GM12872 (cell line): Measurements from ENCODE around the gene RIPOR2.

Experiments used
- TF ChIP-seq, protein P1 (sequence below): IDR thresholded peaks from 3 replicates; pipeline ENCODE4 v1.5.1; 2011; ENCODE audit warnings: low read depth, mild to moderate bottlenecking, low read length, moderate library complexity; ENCODE audit not compliant: insufficient read depth

Gene RIPOR2

DNA sequence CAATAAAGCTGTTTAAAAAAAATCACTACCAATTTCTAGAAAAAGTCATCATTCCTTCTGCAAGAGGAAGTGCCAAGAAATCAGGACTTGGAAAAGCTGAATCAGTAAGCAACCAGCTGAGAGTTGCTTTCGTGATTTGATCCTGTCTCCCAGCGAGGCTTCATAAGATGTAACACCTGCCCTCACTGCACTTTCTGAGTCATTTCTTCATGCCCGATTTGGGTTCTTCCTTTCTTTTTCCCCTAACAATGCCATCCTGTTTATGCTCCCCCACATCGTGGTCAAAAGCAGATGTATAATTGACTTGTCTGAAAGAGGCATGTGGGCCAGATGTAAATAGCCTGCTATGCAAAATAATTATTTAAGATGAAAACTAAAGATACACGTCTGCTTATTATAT, 52.1 kb downstream of the RIPOR2 start:
- TF ChIP-seq, protein P1, sequence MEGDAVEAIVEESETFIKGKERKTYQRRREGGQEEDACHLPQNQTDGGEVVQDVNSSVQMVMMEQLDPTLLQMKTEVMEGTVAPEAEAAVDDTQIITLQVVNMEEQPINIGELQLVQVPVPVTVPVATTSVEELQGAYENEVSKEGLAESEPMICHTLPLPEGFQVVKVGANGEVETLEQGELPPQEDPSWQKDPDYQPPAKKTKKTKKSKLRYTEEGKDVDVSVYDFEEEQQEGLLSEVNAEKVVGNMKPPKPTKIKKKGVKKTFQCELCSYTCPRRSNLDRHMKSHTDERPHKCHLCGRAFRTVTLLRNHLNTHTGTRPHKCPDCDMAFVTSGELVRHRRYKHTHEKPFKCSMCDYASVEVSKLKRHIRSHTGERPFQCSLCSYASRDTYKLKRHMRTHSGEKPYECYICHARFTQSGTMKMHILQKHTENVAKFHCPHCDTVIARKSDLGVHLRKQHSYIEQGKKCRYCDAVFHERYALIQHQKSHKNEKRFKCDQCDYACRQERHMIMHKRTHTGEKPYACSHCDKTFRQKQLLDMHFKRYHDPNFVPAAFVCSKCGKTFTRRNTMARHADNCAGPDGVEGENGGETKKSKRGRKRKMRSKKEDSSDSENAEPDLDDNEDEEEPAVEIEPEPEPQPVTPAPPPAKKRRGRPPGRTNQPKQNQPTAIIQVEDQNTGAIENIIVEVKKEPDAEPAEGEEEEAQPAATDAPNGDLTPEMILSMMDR = no peak

DNA sequence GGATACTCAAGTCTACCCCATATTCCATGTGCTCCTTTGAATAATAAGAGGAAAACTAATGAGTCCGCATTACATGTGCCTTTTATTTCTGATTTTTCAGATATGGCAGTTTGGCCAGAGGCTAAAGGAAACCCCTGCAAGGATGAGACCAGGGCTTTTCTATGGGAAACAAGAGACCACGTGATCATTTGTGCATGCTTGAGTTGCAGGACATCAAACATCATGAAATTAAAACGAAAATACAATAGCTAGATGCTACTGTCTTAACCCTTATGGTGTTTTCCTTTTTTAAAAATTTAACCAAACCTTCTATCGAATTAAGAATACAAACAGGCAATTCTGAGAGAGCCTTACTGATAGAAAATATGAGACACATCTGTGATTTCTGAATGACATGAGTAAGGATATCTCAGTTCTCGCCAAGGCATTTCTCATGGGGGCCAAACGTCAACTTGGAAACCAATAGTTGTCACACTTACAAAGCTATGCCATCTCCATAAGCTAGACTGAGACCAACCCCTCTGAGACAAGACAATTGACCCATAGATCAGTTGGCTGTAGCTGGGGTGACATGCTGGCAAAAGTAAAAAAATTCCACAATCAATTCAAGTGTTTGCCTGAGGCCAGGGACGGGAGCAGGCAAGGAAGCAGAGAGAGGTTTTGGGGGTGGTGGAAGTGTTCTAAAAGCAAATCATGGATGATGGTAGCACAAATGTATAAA, 52.8 kb downstream of the RIPOR2 start:
- TF ChIP-seq, protein P1 = no peak

DNA sequence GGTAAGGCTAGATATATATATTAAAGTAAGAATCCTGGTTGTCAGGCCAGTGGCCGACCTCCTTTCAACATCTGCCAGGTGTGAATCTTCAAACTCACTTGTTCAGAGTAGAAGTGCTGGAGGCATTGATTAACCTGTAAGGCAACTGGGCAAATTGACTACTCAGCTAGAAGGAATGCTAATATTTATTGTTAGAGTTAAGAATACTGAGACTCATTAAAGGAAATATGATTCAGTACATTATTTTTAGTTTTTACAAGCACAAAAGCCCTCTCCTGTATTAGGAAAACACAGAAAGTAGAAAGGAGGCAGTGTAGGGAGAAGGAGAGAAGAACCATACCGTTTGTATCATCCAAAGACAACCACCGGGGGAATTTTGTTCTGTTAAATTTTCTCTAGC, 53.5 kb downstream of the RIPOR2 start:
- TF ChIP-seq, protein P1 = no peak

DNA sequence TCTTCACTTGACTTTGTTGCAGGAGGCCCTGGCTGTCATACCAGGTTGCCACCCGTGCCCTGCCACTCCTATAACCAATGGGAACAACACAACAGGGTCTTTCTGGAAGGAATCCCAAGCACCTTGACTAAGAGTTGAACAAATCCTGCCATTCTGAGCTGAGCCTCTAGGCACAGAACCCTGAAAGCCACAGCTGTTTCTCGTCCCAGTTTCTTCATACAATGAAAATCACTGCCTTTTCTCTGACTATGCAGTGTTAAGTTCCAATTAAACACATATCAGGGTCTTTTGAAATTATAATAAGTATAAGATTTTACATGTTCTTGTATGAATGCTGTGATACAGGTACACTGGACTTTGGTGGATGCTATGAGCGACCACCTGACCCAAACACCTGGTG, 54.4 kb downstream of the RIPOR2 start:
- TF ChIP-seq, protein P1 = no peak

DNA sequence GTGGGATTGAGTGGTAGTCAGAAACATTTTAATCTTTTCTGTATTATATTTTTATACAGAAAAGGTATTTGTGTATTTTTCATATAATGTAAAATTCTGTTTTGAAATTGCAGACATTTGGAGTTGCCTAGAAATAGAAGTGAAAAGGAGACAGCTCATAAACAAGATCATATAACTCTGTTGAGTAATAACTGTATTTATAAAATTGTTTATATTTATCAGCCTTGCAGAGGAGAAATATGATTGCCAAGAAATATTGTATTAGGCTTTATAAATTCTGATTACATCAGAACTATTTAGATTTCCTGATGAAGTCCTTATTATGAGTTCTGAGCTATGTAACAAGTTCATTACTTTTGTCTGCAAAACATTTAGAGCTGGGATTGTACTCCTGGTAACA, 55.3 kb downstream of the RIPOR2 start:
- TF ChIP-seq, protein P1 = no peak

DNA sequence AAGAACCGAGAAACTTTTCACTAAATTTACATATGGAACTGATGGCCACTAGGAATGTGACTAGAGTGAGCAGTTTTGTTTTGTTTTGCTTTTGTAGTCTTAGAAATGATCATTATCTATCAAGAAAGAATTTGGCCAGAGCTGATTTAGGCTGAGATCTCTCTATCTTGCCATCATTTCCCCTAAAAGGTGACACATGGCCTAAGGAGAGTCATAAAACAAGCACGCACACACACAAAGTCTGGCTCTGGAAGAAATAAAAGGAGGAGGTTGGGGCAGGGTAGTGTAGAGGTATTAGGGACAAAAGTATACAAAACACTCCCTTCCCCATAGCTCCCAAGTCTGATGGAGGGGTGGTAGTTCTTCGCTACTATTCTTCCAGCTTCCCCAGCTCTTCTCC, 56.4 kb downstream of the RIPOR2 start:
- TF ChIP-seq, protein P1 = no peak

DNA sequence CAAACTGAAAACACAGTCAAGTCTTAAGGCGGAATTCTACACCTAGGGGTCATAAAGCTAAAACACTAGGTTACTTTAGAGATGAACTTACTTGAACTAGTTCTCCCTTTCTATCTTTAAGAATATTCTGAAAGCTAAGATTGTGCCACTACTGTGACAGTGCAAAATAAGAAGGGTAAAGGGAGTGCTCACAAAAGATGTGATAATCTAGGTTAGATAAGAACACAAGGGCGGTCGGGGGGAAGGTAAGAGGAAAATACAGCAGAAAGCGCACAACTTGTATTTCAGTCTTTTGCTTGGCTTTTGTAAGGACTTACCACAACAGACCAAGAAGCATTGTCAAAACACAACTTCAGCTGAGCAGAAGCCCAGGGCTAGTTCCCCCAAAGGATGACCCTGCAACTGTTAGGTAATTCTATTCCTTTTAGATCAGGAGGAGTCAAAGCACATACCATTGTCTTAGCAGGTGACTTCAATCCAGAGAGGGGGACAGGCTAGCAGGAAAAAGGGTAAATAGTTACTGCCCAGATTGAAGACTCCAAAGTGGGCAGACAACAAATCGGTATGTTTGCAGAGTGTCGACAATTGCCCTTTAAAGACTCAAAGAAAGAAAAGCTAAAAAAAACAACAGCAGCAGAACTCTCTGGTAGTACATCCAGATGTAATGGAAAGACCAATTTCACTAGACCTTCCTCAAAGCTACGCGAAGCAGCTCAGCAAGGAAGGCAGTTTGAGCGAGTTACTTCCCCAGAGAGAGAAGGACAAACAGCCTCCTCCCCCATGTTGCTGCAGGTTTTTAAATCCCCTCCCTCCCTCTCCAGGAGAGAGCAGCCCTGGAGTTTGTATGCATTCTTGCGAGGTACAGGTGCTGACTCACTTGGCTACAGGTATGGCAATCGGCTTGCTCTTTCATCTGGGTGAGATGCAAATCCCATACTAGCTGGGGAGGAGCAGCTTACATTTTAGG, 59.0 kb downstream of the RIPOR2 start:
- TF ChIP-seq, protein P1 = no peak
